MG63 (cell line): ENCODE data around the gene GAA. TPM values are rescaled to one million over a fixed set of nuclear protein-coding genes. Genes with fewer than 3 reads are reported as not detected.
A peak's percentile ranks its signal among the peaks of the same experiment; 100 is the strongest.

Experiments used
- DNase-seq: peaks from one replicate; pipeline ENCODE4 v3.0.0-alpha.2; 2020
- H3K27me3 ChIP-seq: fragments of 250-450 bp; sonication (Bioruptor Pico); 2 replicates; pipeline ENCODE4 v1.5.1; 2020; ENCODE audit warnings: mild to moderate bottlenecking, moderate library complexity
- H3K36me3 ChIP-seq: fragments of 250-450 bp; sonication (Bioruptor Pico); 2 replicates; pipeline ENCODE4 v1.5.1; 2020; ENCODE audit warnings: mild to moderate bottlenecking, moderate library complexity
- H3K4me3 ChIP-seq: fragments of 250-450 bp; sonication (Bioruptor Pico); 2 replicates; pipeline ENCODE4 v1.5.1; 2020; ENCODE audit warnings: mild to moderate bottlenecking, moderate library complexity
- H3K9me3 ChIP-seq: fragments of 250-450 bp; sonication (Bioruptor Pico); 2 replicates; pipeline ENCODE4 v1.5.1; 2020; ENCODE audit warnings: mild to moderate bottlenecking, moderate library complexity
- total RNA-seq: library from RNA; depleted of rRNA; stranded (reverse); fragments of >200 nt; shearing (Covaris generic); gene quantifications from 2 replicates; pipeline ENCODE4 v1.2.3, GENCODE V29; 2014; ENCODE audit warnings: low replicate concordance; rRNA removed

The GAA gene
- total RNA-seq, result 22.0 and 23.6 TPM in 2 replicates

GRCh38 chr17:80101011-80101945 is at the start of gene GAA:
TSS of gene GAA (plus strand) at chr17:80101581. CDS start at chr17:80104587, 3,006 bp downstream.
- Histone ChIP-seq H3K27me3 (no peaks in the 10 kb centered on the region), H3K4me3 (peak within 1 kb of the TSS; percentile 71), H3K36me3 (no peaks in the 10 kb centered on the region), H3K9me3 (no peaks in the 10 kb centered on the region)
- peak; percentile 89 for DNase-seq

- Histone ChIP-seq H3K9me3 (no peaks in the 10 kb centered on the region), H3K4me3 (no peak overlapping the region), H3K36me3 (no peaks in the 10 kb centered on the region), H3K27me3 (no peaks in the 10 kb centered on the region)
- no peak for DNase-seq
These were observed 49.7 kb upstream of the GAA start for GRCh38 chr17:80051681-80052080.

DNA sequence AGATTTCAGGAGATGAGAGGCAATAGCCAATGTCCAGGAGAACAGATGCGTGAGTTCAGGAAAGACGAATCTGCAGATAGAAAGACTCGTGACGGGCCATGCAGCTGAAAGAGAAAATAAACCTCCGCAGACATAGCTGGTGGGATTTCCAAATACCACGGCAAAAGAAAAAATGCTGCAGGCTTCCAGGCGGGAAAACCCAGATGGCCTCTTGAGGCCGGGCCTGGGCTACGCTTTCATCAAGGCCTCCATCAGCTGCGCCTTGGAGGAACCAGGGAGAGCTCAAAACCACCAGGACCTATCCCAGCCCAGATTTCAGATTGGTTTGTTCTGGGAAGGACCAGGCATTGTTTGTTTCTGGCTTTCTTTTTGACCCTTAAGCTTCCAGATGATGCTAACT is 48.3 kb upstream of the GAA start:
- H3K27me3 ChIP-seq, result no peaks in the 10 kb centered on the region
- no peak for DNase-seq
- no peak overlapping the region for H3K4me3 ChIP-seq
- no peaks in the 10 kb centered on the region for H3K9me3 ChIP-seq
- no peaks in the 10 kb centered on the region for H3K36me3 ChIP-seq

- Histone ChIP-seq H3K27me3 (no peaks in the 10 kb centered on the region), H3K4me3 (no peak overlapping the region), H3K9me3 (no peaks in the 10 kb centered on the region), H3K36me3 (no peaks in the 10 kb centered on the region)
- DNase-seq, result no peak
These were observed 45.8 kb upstream of the GAA start for GRCh38 chr17:80055597-80055996.

DNA sequence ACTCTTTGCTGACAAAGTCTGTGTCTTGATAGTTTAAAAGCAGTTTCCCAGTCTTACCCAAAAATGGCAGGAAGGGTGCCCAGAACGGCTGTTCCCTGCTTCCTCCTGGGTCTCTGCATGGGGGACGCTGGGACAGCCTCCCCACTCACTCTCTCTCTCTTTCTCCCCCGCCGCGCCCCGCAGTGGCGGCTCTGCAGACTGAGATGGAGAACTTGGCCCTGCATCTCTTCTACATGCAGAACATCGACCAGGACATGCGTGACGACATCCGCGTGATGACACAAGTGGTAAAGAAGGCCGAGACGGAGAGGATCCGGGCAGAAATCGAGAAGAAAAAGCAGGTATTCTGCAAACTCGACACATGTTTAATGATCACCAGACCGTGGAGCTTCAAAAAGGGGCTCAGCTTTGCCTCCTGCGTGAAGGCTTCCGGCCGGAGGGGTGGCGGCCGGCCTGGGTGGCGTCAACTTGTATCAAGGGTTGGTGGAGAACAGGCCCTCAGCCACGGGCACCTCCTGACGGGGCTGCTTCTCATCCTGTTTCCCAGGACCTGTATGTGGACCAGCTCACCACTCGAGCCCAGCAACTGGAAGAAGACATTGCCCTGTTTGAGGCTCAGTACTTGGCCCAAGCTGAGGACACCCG is 42.9 kb upstream of the GAA start:
- H3K4me3 ChIP-seq, result no peak overlapping the region
- H3K9me3 ChIP-seq, result no peaks in the 10 kb centered on the region
- no peak for DNase-seq
- H3K36me3 ChIP-seq, result no peaks in the 10 kb centered on the region
- no peaks in the 10 kb centered on the region for H3K27me3 ChIP-seq

GRCh38 chr17:80060644-80061043 is 40.7 kb upstream of the GAA start:
- H3K27me3 ChIP-seq, result no peaks in the 10 kb centered on the region
- no peaks in the 10 kb centered on the region for H3K36me3 ChIP-seq
- no peak for DNase-seq
- no peaks in the 10 kb centered on the region for H3K9me3 ChIP-seq
- no peak overlapping the region for H3K4me3 ChIP-seq

GRCh38 chr17:80061421-80061820 is 40.0 kb upstream of the GAA start:
- DNase-seq, result no peak
- Histone ChIP-seq H3K9me3 (no peaks in the 10 kb centered on the region), H3K27me3 (no peaks in the 10 kb centered on the region), H3K4me3 (no peak overlapping the region), H3K36me3 (no peaks in the 10 kb centered on the region)

GRCh38 chr17:80063830-80064585 is 37.4 kb upstream of the GAA start:
- no peaks in the 10 kb centered on the region for H3K27me3 ChIP-seq
- no peaks in the 10 kb centered on the region for H3K36me3 ChIP-seq
- peak; percentile 70 for DNase-seq
- H3K9me3 ChIP-seq, result no peaks in the 10 kb centered on the region
- H3K4me3 ChIP-seq, result no peak overlapping the region

DNA sequence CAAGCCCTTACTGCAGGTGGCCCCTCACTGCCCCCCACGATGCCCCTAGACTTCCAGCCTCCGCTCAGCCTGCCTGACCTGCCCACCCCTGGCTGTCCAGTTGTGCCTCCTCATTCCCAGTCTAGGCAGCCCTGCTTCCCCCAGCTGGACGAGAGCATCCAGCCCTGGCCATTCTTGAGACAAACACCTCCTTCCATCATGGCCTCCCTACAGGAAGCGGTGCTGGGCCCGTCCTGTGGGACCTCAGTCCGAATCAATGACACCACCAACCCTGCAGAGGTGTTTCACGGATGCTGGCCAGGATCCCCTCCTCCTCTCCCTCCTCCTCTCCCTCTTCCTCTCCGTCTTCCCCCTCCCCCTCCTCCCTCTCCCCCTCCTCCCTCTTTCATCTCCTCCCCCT is 36.7 kb upstream of the GAA start:
- Histone ChIP-seq H3K27me3 (no peaks in the 10 kb centered on the region), H3K4me3 (no peak overlapping the region), H3K36me3 (no peaks in the 10 kb centered on the region), H3K9me3 (no peaks in the 10 kb centered on the region)
- DNase-seq, result no peak

GRCh38 chr17:80065478-80066170 is 35.8 kb upstream of the GAA start:
- no peak overlapping the region for H3K4me3 ChIP-seq
- H3K27me3 ChIP-seq, result no peaks in the 10 kb centered on the region
- H3K36me3 ChIP-seq, result no peaks in the 10 kb centered on the region
- no peaks in the 10 kb centered on the region for H3K9me3 ChIP-seq
- DNase-seq, result no peak

- H3K36me3 ChIP-seq, result no peaks in the 10 kb centered on the region
- DNase-seq, result no peak
- no peaks in the 10 kb centered on the region for H3K9me3 ChIP-seq
- no peaks in the 10 kb centered on the region for H3K27me3 ChIP-seq
- H3K4me3 ChIP-seq, result no peak overlapping the region
These were observed 33.9 kb upstream of the GAA start for GRCh38 chr17:80067393-80067986.

GRCh38 chr17:80068301-80069222 is 32.8 kb upstream of the GAA start:
- no peak for DNase-seq

GRCh38 chr17:80070375-80071115 is 30.8 kb upstream of the GAA start:
- Histone ChIP-seq H3K27me3 (no peaks in the 10 kb centered on the region), H3K9me3 (no peaks in the 10 kb centered on the region), H3K4me3 (no peak overlapping the region), H3K36me3 (no peaks in the 10 kb centered on the region)
- no peak for DNase-seq

More at GRCh38 chr17:80068301-80069222, 32.8 kb upstream of the GAA start:
- H3K36me3 ChIP-seq, result no peaks in the 10 kb centered on the region
- no peaks in the 10 kb centered on the region for H3K27me3 ChIP-seq
- H3K4me3 ChIP-seq, result no peak overlapping the region
- H3K9me3 ChIP-seq, result no peaks in the 10 kb centered on the region

GRCh38 chr17:80071116-80071841 is 30.1 kb upstream of the GAA start:
- no peaks in the 10 kb centered on the region for H3K27me3 ChIP-seq
- no peaks in the 10 kb centered on the region for H3K9me3 ChIP-seq
- H3K36me3 ChIP-seq, result no peaks in the 10 kb centered on the region
- H3K4me3 ChIP-seq, result no peak overlapping the region
- peak; percentile 30 for DNase-seq
